HK-2 (cell line): ENCODE data around the gene FAM167B.
"Not testable (repeated sequence)": the region's sequence is repeated elsewhere in the genome, so short reads cannot be mapped to it uniquely, and the experiment has no call there.

Source experiments
- DNase-seq: peaks from one replicate; pipeline ENCODE4 v3.0.0-alpha.2; 2018; ENCODE audit not compliant: unreplicated experiment

Gene FAM167B

DNA sequence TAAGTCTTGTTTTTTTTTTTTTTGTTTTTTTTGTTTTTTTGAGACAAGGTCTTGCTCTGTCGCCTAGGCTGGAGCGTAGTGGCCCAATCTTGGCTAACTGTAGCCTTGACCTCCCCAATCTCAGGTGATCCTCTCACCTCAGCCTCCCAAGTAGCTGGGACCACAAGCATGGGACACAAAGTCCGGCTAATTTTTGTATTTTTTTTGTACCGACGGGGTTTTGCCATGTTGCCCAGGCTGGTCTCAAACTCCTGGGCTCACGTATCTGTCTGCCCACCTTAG is 10.1 kb downstream of the FAM167B start:
- DNase-seq, result no peak

DNA sequence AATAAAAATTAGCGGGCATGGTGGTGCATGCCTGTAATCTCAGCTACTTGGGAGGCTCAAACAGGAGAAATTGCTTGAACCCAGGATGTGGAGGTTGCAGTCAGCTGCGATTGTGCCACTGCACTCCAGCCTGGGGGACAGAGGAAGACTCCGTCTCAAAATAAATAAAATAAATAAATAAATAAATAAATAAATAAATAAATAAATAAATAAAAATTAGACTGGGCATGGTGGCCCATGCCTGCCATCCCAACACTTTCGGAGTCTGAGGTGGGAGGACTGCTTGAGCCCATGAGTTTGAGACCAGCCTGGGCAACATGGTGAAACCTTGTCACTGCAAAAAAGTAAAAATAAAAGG is 16.2 kb downstream of the FAM167B start:
- not testable (repeated sequence) for DNase-seq

DNA sequence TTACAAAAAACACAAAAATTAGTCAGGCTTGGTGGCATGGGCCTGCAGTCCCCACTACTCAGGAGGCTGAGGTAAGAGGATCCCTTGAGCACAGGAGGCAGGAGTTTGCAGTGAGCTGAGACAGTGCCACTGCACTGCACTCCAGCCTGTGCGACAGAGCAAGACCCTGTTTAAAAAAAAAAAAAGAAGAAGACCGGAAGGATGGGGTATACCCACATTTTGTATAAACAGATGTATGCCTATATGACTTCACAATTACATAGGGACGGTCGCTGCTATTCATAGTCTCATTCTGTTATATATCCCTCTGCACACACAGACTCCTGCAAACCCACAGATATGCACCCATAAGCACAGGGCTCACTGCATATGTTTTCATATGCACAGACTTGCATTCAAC is 16.7 kb downstream of the FAM167B start:
- DNase-seq, result no peak

DNA sequence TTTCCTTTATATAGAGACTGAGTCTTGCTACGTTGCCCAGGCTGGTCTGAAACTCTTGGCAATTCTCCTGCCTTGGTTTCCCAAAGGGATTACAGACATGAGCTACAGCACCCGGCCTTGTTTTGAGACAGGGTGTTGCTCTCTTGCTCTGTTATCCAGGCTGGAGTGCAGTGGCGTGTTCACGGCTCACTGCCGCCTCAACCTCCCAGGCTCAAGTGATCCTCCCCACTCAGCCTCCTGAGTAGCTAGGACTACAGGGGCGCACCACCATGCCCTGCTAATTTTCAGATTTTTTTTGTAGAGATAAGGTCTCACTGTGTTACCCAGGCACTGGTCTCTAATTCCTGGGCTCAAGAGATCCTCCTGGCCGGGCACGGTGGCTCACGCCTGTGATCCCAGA is 18.8 kb downstream of the FAM167B start:
- DNase-seq, result no peak

DNA sequence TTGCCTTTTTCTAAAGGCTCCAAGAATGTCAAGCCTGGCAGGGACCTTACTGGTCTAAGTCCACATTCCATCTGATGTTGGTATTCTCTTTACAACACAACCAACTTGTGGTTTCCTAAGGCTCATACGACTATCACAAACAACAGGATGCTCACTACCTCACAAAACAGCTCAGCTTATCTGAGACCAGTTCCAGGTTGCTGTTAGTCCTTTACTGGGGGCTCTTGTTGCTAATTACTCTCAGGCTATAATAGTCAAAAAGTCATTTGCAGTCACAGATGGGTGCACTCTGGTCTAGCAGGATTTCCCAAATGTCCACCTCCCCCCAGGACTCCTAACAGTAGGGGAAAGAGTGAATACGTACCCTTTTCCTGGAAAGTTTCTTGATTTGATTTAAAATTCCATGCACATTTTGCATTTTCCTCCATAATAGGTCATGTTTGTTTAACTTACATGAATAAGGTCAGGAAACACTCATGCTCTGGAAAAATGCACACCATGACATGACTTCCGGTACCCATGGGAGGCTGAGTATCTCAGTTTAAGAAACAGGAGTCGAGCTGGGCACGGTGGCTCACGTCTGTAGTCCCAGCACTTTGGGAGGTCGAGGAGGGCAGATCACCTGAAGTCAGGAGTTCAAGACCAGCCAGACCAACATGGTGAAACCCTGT is 20.0 kb downstream of the FAM167B start:
- DNase-seq, result no peak

DNA sequence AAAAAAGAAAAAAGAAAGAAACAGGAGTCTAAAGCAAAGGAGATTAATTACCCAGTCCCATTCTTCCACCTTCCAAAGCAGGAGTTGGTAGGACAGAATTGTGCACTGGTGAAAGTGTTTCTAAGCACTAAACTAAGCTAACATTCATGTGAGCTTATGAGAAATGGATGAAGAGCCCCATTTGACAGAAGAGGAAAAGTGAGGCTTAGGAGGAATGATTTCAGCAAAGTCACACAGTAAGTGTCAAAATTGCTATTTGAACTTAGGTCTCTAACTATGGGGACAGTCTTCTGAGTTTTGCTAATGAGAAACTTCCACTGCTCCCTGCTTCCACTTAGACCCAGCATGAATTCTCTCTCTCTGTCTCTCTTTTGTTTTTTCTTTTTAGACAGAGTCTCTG is 22.7 kb downstream of the FAM167B start:
- no peak for DNase-seq

DNA sequence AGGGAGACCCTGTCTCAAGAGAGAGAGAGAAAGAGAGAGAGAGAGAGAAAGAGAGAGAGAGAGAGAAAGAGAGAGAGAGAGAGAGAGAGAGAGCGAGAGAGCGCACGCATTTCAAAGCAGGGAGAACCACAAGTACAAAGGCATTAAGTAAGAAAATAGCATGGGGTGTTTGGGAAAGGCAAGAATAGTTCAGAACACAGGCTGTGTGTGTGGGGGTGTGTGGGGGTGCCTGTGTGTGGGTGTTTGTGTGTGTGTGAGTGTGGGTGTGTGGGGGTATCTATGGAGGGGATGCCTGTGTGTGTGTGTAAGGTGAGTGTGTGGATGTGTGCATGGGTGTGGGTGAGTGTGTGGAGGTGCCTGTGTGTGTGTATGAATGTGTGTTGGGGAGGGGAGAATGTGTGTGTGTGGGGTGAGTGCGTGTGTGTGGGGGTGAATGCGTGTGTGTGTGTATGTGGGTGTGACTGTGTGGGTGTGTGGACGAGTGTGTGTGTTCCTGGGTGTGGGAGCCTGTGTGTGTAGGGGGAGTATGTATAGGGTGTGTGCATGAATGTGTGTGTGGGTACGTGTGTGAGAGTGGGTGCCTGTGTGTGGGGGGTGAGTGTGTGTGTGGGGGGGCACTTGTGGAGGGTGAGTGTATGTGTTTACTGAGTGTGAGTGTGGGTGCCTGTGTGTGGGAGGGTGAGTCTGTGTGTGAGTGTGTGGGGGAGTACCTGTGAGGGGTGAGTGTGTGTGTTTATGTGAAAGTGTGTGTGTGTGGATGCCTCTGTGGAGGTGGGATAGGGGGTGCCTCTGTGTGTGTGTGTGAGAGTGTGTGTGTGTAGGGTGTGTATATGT is 25.8 kb downstream of the FAM167B start:
- DNase-seq, result no peak

DNA sequence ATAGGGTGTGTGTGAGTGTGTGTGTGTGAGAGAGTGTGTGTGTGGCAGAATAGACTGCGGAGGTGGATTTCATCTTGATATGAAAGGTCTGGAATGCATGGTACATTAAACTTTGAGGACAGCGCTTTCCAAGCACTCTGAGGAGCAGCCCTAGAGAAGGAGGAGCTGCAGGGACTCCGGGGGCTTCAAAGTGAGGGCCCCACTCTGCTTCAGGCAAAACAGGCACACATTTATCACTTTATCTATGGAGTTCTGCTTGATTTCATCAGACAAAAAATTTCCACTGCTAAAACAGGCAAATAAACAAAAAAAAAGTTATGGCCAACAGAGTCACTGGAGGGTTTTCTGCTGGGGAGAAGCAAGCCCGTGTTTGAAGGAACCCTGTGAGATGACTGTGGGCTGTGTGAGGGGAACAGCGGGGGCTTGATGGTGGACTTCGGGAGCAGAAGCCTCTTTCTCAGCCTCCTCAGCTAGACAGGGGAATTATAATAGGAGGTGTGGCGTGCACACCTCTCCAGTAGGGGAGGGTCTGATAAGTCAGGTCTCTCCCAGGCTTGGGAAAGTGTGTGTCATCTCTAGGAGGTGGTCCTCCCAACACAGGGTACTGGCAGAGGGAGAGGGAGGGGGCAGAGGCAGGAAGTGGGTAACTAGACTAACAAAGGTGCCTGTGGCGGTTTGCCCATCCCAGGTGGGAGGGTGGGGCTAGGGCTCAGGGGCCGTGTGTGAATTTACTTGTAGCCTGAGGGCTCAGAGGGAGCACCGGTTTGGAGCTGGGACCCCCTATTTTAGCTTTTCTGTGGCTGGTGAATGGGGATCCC is 26.6 kb downstream of the FAM167B start:
- peak; percentile 74 for DNase-seq

DNA sequence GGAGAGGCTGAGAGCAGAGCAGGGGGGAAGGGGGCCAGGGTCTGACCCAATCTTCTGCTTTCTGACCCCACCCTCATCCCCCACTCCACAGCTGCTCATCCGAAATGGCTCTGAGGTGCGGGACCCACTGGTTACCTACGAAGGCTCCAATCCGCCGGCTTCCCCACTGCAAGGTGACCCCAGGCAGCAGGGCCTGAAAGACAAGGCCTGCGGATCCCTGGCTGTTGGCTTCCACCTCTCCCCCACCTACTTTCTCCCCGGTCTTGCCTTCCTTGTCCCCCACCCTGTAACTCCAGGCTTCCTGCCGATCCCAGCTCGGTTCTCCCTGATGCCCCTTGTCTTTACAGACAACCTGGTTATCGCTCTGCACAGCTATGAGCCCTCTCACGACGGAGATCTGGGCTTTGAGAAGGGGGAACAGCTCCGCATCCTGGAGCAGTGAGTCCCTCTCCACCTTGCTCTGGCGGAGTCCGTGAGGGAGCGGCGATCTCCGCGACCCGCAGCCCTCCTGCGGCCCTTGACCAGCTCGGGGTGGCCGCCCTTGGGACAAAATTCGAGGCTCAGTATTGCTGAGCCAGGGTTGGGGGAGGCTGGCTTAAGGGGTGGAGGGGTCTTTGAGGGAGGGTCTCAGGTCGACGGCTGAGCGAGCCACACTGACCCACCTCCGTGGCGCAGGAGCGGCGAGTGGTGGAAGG is 27.8 kb downstream of the FAM167B start:
- DNase-seq, result no peak

DNA sequence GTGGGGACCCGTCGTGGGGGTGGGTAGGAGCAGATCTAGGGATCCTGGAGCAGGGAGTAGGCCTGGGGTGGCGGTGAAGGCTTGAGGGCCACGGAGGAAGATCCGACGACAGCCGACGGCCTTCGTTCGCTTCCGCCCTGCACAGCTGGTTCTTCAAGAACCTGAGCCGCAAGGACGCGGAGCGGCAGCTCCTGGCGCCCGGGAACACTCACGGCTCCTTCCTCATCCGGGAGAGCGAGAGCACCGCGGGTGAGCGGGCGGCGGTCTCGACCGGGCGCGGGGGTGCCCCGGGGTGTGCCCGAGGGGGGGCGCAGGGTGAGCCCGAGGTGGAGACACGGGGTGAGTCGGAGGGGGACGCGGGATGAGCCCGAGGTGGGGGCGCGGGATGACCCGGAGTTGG is 28.4 kb downstream of the FAM167B start:
- no peak for DNase-seq

DNA sequence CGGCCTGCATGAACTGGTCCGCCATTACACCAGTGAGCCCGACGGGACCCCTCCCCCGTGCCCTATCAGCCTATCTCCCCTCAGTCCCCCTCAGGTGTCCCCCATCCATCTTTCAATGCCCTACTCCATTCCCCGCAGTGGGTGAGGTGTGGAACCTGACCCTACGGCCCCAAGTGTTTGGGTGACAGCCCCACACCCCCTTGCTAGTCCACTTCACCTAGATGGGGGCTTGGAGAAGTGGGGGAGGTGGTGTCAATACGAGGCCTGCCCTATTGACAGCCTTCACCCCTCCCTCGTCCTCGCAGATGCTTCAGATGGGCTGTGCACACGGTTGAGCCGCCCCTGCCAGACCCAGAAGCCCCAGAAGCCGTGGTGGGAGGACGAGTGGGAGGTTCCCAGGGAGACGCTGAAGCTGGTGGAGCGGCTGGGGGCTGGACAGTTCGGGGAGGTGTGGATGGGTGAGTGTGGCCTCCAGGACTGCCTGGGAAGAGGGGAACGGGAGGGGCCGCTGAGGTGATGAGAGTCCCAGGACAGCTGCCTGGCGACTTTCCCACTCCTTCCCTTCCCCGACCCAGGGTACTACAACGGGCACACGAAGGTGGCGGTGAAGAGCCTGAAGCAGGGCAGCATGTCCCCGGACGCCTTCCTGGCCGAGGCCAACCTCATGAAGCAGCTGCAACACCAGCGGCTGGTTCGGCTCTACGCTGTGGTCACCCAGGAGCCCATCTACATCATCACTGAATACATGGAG is 29.2 kb downstream of the FAM167B start:
- no peak for DNase-seq

DNA sequence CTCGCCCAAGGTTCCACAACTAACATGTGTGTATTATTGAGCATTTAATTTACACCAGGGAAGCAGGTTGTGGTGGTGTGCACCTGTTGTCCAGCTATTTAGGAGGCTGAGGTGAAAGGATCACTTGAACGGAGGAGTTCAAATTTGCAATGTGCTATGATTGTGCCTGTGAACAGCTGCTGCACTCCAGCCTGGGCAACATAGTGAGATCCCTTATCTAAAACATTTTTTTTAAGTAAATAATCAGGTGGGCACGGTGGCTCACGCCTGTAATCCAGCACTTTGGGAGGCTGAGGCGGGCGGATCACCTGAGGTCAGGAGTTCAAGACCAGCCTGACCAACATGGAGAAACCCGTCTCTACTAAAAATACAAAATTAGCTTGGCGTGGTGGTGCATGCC is 37.8 kb downstream of the FAM167B start:
- DNase-seq, result not testable (repeated sequence)

DNA sequence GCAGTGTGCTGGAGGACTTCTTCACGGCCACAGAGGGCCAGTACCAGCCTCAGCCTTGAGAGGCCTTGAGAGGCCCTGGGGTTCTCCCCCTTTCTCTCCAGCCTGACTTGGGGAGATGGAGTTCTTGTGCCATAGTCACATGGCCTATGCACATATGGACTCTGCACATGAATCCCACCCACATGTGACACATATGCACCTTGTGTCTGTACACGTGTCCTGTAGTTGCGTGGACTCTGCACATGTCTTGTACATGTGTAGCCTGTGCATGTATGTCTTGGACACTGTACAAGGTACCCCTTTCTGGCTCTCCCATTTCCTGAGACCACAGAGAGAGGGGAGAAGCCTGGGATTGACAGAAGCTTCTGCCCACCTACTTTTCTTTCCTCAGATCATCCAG is 38.6 kb downstream of the FAM167B start:
- no peak for DNase-seq

DNA sequence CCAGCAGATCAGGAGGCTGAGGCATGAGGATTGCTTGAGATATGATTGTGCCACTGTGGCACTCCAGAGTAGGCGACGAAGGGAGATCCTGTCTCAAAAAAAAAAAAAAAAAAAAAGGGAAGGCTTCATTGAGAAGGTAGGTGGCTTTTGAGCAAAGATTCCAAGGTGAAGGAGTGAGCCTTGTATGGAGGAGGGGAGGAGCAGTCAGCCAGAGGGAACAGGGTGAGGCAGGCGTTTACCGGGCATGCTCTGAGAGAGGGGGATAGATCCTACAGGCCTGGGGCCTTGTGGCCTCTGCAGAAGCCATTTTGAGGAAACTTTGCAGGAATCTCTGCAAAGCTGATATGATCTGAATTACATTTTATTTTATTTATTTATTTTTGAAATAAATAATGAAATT is 39.7 kb downstream of the FAM167B start:
- no peak for DNase-seq

DNA sequence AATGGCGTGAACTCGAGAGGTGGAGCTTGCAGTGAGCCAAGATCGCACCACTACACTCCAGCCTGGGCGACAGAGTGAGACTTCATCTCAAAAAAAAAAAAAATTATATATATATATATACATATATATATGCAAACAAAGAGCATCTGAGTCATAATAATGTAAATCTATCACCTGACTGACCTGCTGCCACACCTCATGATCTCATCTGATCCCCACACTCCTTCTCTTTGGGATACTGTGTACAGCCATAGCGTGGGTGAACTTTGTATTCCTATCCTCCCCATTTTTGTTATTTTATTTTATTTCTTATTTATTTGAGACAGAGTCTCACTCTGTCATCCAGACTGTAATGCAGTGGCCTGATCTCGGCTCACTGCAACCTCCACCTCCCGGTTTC is 42.2 kb downstream of the FAM167B start:
- no peak for DNase-seq

DNA sequence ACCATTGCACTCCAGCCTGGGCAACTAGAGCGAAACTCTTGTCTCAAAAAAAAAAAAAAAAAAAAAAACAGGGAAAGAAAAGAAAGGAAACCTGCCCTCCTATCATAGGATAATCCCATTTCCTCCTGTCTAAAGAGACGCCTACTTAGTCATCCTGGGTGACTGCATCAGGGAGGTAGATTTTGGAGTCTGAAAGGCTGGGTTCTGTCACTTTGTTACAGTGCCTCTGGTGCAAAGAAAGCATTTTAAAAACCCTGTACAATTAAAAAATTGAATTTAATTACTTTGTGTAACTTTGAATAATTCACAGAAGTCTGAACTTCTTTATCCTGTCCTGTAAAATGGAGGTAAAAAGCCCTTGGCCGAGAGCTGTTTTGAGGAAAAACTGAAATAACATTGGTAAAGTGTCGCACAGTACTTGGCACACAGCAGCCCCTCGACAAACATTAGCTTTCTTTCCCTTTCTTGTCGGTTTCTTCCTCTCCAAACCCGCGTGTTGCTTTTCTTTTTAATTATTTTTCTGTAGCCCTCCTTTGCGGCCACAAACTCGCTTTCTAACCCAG is 44.2 kb downstream of the FAM167B start:
- DNase-seq, result peak; percentile 18

DNA sequence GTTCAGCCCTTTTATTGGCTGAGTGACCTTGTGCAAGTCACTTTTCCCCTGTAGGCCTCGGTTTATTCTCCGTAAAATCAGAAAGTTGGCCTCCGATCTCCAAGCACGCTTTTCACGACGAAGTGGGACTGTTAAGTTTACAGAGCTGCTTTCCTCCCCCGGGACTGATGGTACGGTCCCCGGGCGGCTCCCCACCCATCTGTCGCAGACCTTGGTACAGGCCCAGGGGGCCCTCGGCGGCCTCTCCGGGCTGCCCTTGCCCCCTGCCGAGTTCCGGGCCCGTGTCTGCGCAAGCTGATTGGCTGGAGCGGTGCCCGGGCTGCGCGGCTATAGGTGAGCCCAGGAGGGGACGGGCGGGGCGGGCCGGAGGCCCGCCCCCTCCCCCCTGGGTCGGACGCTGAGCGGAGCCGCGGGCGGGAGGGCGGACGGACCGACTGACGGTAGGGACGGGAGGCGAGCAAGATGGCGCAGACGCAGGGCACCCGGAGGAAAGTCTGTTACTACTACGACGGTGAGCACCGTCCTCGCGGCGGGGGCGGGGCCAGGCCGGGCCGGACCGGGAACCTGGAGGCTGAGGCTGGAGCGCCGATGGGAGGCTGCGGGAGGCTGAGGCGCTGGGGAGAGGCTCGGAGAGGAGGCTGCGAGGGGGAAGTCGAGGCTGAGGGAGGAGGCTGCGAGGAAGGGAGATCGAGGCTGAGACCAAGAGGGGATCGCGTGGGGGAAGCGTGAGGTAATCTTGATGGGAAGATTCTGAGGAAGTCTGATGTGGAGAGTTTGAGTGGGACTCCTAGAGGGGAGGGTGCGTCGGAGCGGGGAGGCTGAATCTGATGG is 44.9 kb downstream of the FAM167B start, which contains the start of gene HDAC1:
Gene HDAC1, plus strand, starts transcription at position 376 of the 831 bp plus-strand sequence. Its CDS starts 87 bp downstream, at position 463.
- peak; percentile 98 for DNase-seq

DNA sequence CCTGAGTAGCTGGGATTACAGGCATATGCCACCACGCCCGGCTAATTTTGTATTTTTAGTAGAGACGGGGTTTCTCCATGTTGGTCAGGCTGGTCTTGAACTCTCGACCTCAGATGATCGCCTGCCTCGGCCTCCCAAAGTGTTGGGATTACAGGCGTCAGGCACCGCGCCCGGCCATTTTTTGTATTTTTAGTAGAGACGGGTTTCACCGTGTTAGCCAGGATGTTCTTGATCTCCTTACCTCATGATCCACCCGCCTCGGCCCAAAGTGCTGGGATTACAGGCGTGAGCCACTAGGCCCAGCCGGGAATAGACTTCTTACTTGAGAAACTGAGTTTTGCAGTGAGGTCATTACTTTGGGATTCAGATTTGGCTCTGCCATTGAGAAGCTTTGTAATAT is 51.2 kb downstream of the FAM167B start:
- not testable (repeated sequence) for DNase-seq
